ENCODE results near the gene OLIG3.

The OLIG3 gene

GRCh38 chr6:137471497-137471896 is 22.7 kb downstream of the OLIG3 start:
- no peak for DNase-seq (ENCODE audit: low read depth in 2 of 2)

DNA sequence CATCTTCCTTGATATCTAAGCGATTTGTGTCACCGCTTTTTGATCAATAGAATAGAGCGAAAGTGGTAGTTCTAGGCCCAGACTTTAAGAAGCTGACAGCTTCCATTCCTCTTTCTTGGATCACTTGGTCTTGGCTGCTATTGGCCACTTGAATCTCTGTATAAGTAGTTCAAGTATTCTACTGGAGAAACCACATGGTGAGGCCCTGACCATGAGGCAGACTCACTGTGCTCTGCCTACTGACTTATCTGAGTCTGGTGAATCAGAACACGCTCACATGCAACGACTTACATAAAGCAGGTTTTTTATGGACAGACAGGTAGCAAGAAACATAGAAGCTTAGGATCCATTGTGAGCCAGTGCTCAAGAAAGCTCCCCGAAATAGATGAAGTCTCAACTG is 27.0 kb downstream of the OLIG3 start:
- DNase-seq (ENCODE audit: low read depth in 2 of 2): no peak

GRCh38 chr6:137465378-137466009 is 28.7 kb downstream of the OLIG3 start:
- DNase-seq (ENCODE audit: low read depth in 2 of 2): no peak

- no peak for DNase-seq (ENCODE audit: low read depth in 2 of 2)
Observed at GRCh38 chr6:137452333-137452894, 41.8 kb downstream of the OLIG3 start.

DNA sequence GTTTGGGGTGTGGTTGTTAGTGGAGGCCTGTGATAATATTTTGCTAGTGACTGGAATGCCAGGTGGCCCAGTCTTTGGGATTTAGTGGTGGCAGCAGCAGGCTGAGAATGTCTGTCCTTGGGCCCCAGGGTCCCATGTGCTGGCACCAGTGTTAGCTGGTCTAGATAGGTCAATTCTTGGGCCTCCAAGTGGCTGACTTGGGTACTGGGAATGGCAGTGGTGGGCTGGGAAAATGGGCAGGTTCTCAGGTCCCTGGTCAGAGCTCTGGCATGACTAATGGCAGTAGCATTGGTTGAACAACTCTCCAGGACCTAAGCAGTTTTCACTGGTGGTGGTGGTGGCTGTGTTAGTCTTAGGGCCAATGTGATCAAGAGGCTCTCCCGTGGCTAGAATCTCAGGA is 50.3 kb downstream of the OLIG3 start:
- no peak for DNase-seq (ENCODE audit: low read depth in 2 of 2)

Measured in stimulated activated CD4-positive, alpha-beta T cell treated with anti-CD3 and anti-CD28 coated beads, Interleukin-4, amount 100 ng/mL, for 48 hours (primary cell).